HL-60 (cell line): ENCODE measurements around the gene SLC45A2.

ENCODE experiments used
- DNase-seq, 2 experiments: peaks; one replicate each; pipeline ENCODE4 v3.0.0-alpha.2; 2010 to 2020; ENCODE audit warnings: low read depth in 1 of 2, low spot score in 1 of 2
- H3K27ac ChIP-seq: fragments of 250-450 bp; sonication (Bioruptor Pico); replicated peaks from 2 replicates; pipeline ENCODE4 v1.5.1; 2020; ENCODE audit warnings: mild to moderate bottlenecking, moderate library complexity
- H3K27me3 ChIP-seq: fragments of 250-450 bp; sonication (Bioruptor Pico); 2 replicates; pipeline ENCODE4 v1.5.1; 2021; ENCODE audit warnings: mild to moderate bottlenecking, moderate library complexity; ENCODE audit not compliant: insufficient read depth, poor library complexity, severe bottlenecking
- H3K4me3 ChIP-seq: replicated peaks from 2 replicates; pipeline ENCODE4 v1.5.1; 2011; ENCODE audit warnings: mild to moderate bottlenecking, control low read depth, low read length; ENCODE audit not compliant: insufficient read depth
- CTCF ChIP-seq: IDR thresholded peaks from one replicate; pipeline ENCODE4 v1.5.1; 2011; ENCODE audit warnings: low read length, control low read depth, inconsistent platforms; ENCODE audit not compliant: insufficient read depth
- GABPA ChIP-seq: IDR thresholded peaks from 2 replicates; pipeline ENCODE4 v1.6.1; 2012; ENCODE audit warnings: low read depth
- POLR2AphosphoS5 ChIP-seq: IDR thresholded peaks from 2 replicates; pipeline ENCODE4 v1.6.1; 2012; ENCODE audit warnings: low read depth
- REST ChIP-seq: IDR thresholded peaks from 2 replicates; pipeline ENCODE4 v1.6.1; 2012; ENCODE audit warnings: low read depth; ENCODE audit not compliant: insufficient replicate concordance
- SPI1 ChIP-seq: IDR thresholded peaks from 2 replicates; pipeline ENCODE4 v1.6.1; 2012; ENCODE audit warnings: low read depth, mild to moderate bottlenecking, borderline replicate concordance

The SLC45A2 gene

GRCh38 chr5:33980030-33980429, 4.5 kb downstream of the SLC45A2 start:
- no peak for TF ChIP-seq POLR2AphosphoS5
- H3K27me3 ChIP-seq = no peaks in the 10 kb centered on the region
- no peak for DNase-seq
- H3K27ac ChIP-seq = no peak overlapping the region
- H3K4me3 ChIP-seq = no peak overlapping the region

- Histone ChIP-seq H3K27ac (no peak overlapping the region), H3K4me3 (no peak overlapping the region), H3K27me3 (no peaks in the 10 kb centered on the region)
- no peak for TF ChIP-seq REST
- no peak for DNase-seq
Measured at GRCh38 chr5:33978306-33978705, 6.2 kb downstream of the SLC45A2 start.

GRCh38 chr5:33976307-33976706, 8.2 kb downstream of the SLC45A2 start:
- H3K4me3 ChIP-seq = no peak overlapping the region

GRCh38 chr5:33975852-33976251, 8.6 kb downstream of the SLC45A2 start:
- TF ChIP-seq GABPA (no peak), REST (no peak), SPI1 (no peak), POLR2AphosphoS5 (no peak), CTCF (no peak)
- H3K27me3 ChIP-seq = no peaks in the 10 kb centered on the region
- DNase-seq = no peak
- H3K4me3 ChIP-seq = no peak overlapping the region
- H3K27ac ChIP-seq = no peak overlapping the region

More at GRCh38 chr5:33976307-33976706, 8.2 kb downstream of the SLC45A2 start:
- H3K27me3 ChIP-seq = no peaks in the 10 kb centered on the region
- no peak overlapping the region for H3K27ac ChIP-seq
- TF ChIP-seq GABPA = no peak
- no peak for TF ChIP-seq CTCF
- no peak for TF ChIP-seq REST
- no peak for TF ChIP-seq SPI1
- no peak for TF ChIP-seq POLR2AphosphoS5
- DNase-seq = no peak
